ENCODE measurements around the gene NECTIN4. TPM values are rescaled to one million over a fixed set of nuclear protein-coding genes. Genes with fewer than 3 reads are reported as not detected.
"Not testable (repeated sequence)": the region's sequence is repeated elsewhere in the genome, so short reads cannot be mapped to it uniquely, and the experiment has no call there.

Gene NECTIN4
- total RNA-seq, 2 donors from 2014 or later, result not detected

GRCh38 chr1:161031874-161032273, 57.5 kb downstream of the NECTIN4 start:
- Mint-ChIP-seq H3K36me3 (no peaks in the 10 kb centered on the region), H3K27ac (peak overlapping the region in 1 of 2 donors; percentile 34), H3K9me3 (no peaks in the 10 kb centered on the region), H3K4me3 (no peak overlapping the region), H3K4me1 (ENCODE audit: low read depth in 2 of 2) (peaks cover 4 to 5% of the 10 kb centered on the region in 2 donors), H3K27me3 (no peaks in the 10 kb centered on the region)
- no peak for ATAC-seq
- DNase-seq (ENCODE audit: low spot score), result no peak

GRCh38 chr1:161029466-161029865, 59.9 kb downstream of the NECTIN4 start:
- not testable (repeated sequence) for H3K4me1 Mint-ChIP-seq (ENCODE audit: low read depth in 2 of 2); H3K27ac Mint-ChIP-seq; ATAC-seq; H3K4me3 Mint-ChIP-seq; H3K27me3 Mint-ChIP-seq; H3K36me3 Mint-ChIP-seq; H3K9me3 Mint-ChIP-seq; DNase-seq (ENCODE audit: low spot score)

- not testable (repeated sequence) for DNase-seq (ENCODE audit: low spot score); H3K27ac Mint-ChIP-seq; H3K4me1 Mint-ChIP-seq (ENCODE audit: low read depth in 2 of 2); H3K9me3 Mint-ChIP-seq; H3K27me3 Mint-ChIP-seq; H3K36me3 Mint-ChIP-seq; H3K4me3 Mint-ChIP-seq; ATAC-seq
These were observed 62.4 kb downstream of the NECTIN4 start for GRCh38 chr1:161026954-161027353.

- H3K36me3 Mint-ChIP-seq; H3K9me3 Mint-ChIP-seq; ATAC-seq; H3K27me3 Mint-ChIP-seq; H3K27ac Mint-ChIP-seq; DNase-seq (ENCODE audit: low spot score): not testable (repeated sequence)
- peaks cover 30 to 36% of the 10 kb centered on the region in 2 donors for H3K4me1 Mint-ChIP-seq (ENCODE audit: low read depth in 2 of 2)
- peak overlapping the region; percentile 21 for H3K4me3 Mint-ChIP-seq
These were observed 66.9 kb downstream of the NECTIN4 start for GRCh38 chr1:161022432-161022831.

GRCh38 chr1:161021970-161022353, 67.4 kb downstream of the NECTIN4 start:
- no peaks in the 10 kb centered on the region for H3K36me3 Mint-ChIP-seq
- no peak for ATAC-seq
- H3K27ac Mint-ChIP-seq, result no peak overlapping the region
- no peaks in the 10 kb centered on the region for H3K27me3 Mint-ChIP-seq
- H3K4me1 Mint-ChIP-seq (ENCODE audit: low read depth in 2 of 2), result peaks cover 30 to 36% of the 10 kb centered on the region in 2 donors
- H3K4me3 Mint-ChIP-seq, result peak overlapping the region; percentile 97
- no peaks in the 10 kb centered on the region for H3K9me3 Mint-ChIP-seq
- DNase-seq (ENCODE audit: low spot score), result no peak

- Mint-ChIP-seq H3K27ac (peak overlapping the region; percentile 73 to 87), H3K9me3 (no peaks in the 10 kb centered on the region), H3K27me3 (no peaks in the 10 kb centered on the region), H3K4me1 (ENCODE audit: low read depth in 2 of 2) (peaks cover 30 to 36% of the 10 kb centered on the region in 2 donors), H3K4me3 (peak overlapping the region; percentile 97), H3K36me3 (no peaks in the 10 kb centered on the region)
- ATAC-seq (peak; percentile 94 to 96), DNase-seq (ENCODE audit: low spot score) (peak; percentile 86)
These were observed 68.0 kb downstream of the NECTIN4 start for GRCh38 chr1:161021165-161021969.

Other genes starting within 250 kb of the NECTIN4 start
- gene CD244, start 226.7 kb downstream of the NECTIN4 start, total RNA-seq, result 10 to 100 TPM; 36.6 to 64.4 TPM
- gene ITLN1, start 204.4 kb downstream of the NECTIN4 start, total RNA-seq, result not detected
- not detected for gene ITLN2, start 134.7 kb downstream of the NECTIN4 start, total RNA-seq
- gene F11R, start 68.4 kb downstream of the NECTIN4 start, total RNA-seq, result 10 to 100 TPM; 11.0 to 25.9 TPM
- 10 to 100 TPM; 10.5 to 47.2 TPM for gene TSTD1, start 50.6 kb downstream of the NECTIN4 start, total RNA-seq
- 10 to 100 TPM; 72.2 to 77.4 TPM for gene USF1, start 43.6 kb downstream of the NECTIN4 start, total RNA-seq
- gene ARHGAP30, start 19.7 kb downstream of the NECTIN4 start, total RNA-seq, result 100 to 1,000 TPM; 217 to 250 TPM
- gene KLHDC9, start 8.8 kb upstream of the NECTIN4 start, total RNA-seq, result under 1 TPM in 1 of 2 donors, not detected in 1; 0.64 TPM
- 100 to 1,000 TPM in 1 of 2 donors, 10 to 100 TPM in 1; 92.6 to 122 TPM for gene PFDN2, start 28.5 kb upstream of the NECTIN4 start, total RNA-seq
- 10 to 100 TPM; 29.3 to 37.2 TPM for gene NIT1, start 28.5 kb upstream of the NECTIN4 start, total RNA-seq
- 10 to 100 TPM; 34.9 to 42.5 TPM for gene DEDD, start 43.1 kb upstream of the NECTIN4 start, total RNA-seq
- gene UFC1, start 64.4 kb upstream of the NECTIN4 start, total RNA-seq, result 100 to 1,000 TPM; 100 to 114 TPM
- 10 to 100 TPM; 21.2 to 29.0 TPM for gene USP21, start 69.9 kb upstream of the NECTIN4 start, total RNA-seq
- 10 to 100 TPM; 25.7 to 30.3 TPM for gene PPOX, start 76.9 kb upstream of the NECTIN4 start, total RNA-seq
- 10 to 100 TPM; 61.7 to 75.0 TPM for gene B4GALT3, start 87.9 kb upstream of the NECTIN4 start, total RNA-seq
- gene ADAMTS4, start 109.5 kb upstream of the NECTIN4 start, total RNA-seq, result under 1 TPM; 0.43 to 0.89 TPM
- gene NDUFS2, start 112.8 kb upstream of the NECTIN4 start, total RNA-seq, result 10 to 100 TPM; 86.2 to 87.8 TPM
- gene FCER1G, start 125.7 kb upstream of the NECTIN4 start, total RNA-seq, result 100 to 1,000 TPM; 111 to 583 TPM
- gene APOA2, start 134.1 kb upstream of the NECTIN4 start, total RNA-seq, result not detected
- 10 to 100 TPM; 25.9 to 27.8 TPM for gene TOMM40L, start 136.5 kb upstream of the NECTIN4 start, total RNA-seq
- gene NR1I3, start 148.6 kb upstream of the NECTIN4 start, total RNA-seq, result not detected
- gene PCP4L1, start 169.2 kb upstream of the NECTIN4 start, total RNA-seq, result under 1 TPM in 1 of 2 donors, not detected in 1; 0.31 TPM
- 1 to 10 TPM; 4.4 to 6.6 TPM for gene MPZ, start 220.4 kb upstream of the NECTIN4 start, total RNA-seq
- gene SDHC, start 224.8 kb upstream of the NECTIN4 start, total RNA-seq, result 100 to 1,000 TPM; 127 to 183 TPM